Prostate gland (tissue), 2 donors: ENCODE results near the gene EN1. TPM values are rescaled to one million over a fixed set of nuclear protein-coding genes. Genes with fewer than 3 reads are reported as not detected.

Experiments used
- DNase-seq: peaks from one replicate; pipeline ENCODE4 v3.0.0-alpha.2; 2019; ENCODE audit warnings: low spot score
- H3K27ac ChIP-seq, 2 donors: fragments of 200-600 bp; sonication (generic); 2 replicates each; pipeline ENCODE4 v1.5.1; 2017 to 2019
- H3K27me3 ChIP-seq: fragments of 200-600 bp; sonication (generic); replicated peaks from 2 replicates; pipeline ENCODE4 v1.5.1; 2019; ENCODE audit not compliant: insufficient read depth
- H3K36me3 ChIP-seq, 2 donors: fragments of 200-600 bp; sonication (generic); 1 replicate in 1 of 2; 2 replicates in 1 of 2; pipeline versions ENCODE4 v1.5.1 to v1.8.1; 2017 to 2019
- H3K4me1 ChIP-seq: fragments of 200-600 bp; sonication (generic); replicated peaks from 2 replicates; pipeline ENCODE4 v1.5.1; 2019
- H3K4me3 ChIP-seq, 2 donors: fragments of 200-600 bp; sonication (generic); 2 replicates each; pipeline ENCODE4 v1.5.1; 2017 to 2019
- H3K9me3 ChIP-seq: fragments of 200-600 bp; sonication (generic); 2 replicates; pipeline ENCODE4 v1.5.1; 2017
- CTCF ChIP-seq, 4 experiments: fragments of 200-600 bp in 2 of 4; fragments of 450-650 bp in 2 of 4; sonication (generic) in 2 of 4; IDR thresholded peaks; 1 replicate in 3 of 4; 2 replicates in 1 of 4; pipeline ENCODE4 v1.5.1; 2016 to 2019; ENCODE audit warnings: antibody characterized with exemption in 4 of 4, mild to moderate bottlenecking in 2 of 4, moderate library complexity in 2 of 4
- POLR2A ChIP-seq: fragments of 450-650 bp; IDR thresholded peaks from one replicate; pipeline ENCODE4 v1.6.1; 2016; ENCODE audit warnings: antibody characterized with exemption, mild to moderate bottlenecking
- POLR2AphosphoS5 ChIP-seq: sonication (generic); formaldehyde crosslinking; IDR thresholded peaks from one replicate; pipeline ENCODE4 v1.6.1; 2017; ENCODE audit warnings: antibody characterized with exemption
- WGBS: methylation state at CpG from one replicate; pipeline ENCODE4 v1.1.5; 2018; 5-methylcytosine and 5-hydroxymethylcytosine counted together
- intact Hi-C: fragments of 100-400 bp; cut with DNase I; formaldehyde crosslinking; loops from one replicate; pipeline ENCODE4 v1.14.2; 2022
- total RNA-seq, 2 donors: library from RNA; depleted of rRNA; stranded (reverse); fragments of >200 nt; gene quantifications; one replicate each; pipeline ENCODE4 v1.1.0, GENCODE V29; 2016

The EN1 gene
- total RNA-seq, 2 donors from 2014 or later = 0.09 TPM; not detected in 1

- H3K4me1 ChIP-seq = no peaks in the 10 kb centered on the region
- WGBS = 13% methylated on average over 8 of the region's 8 CpGs
- H3K9me3 ChIP-seq = no peaks in the 10 kb centered on the region
- no peak for DNase-seq
- no peaks in the 10 kb centered on the region for H3K36me3 ChIP-seq
- peaks cover 51% of the 10 kb centered on the region for H3K27me3 ChIP-seq
- intact Hi-C loops = no loop called here
- TF ChIP-seq POLR2AphosphoS5 = no peak
- no peak for TF ChIP-seq POLR2A
- no peak for TF ChIP-seq CTCF (IDR thresholded peaks at IDR 0.05)
- peak overlapping the region in 1 of 2 donors; percentile 26 for H3K4me3 ChIP-seq
- no peak overlapping the region for H3K27ac ChIP-seq
Observed at GRCh38 chr2:118836411-118836930, 11.0 kb downstream of the EN1 start.

GRCh38 chr2:118835746-118836410 lies 11.6 kb downstream of the EN1 start:
- intact Hi-C loops = no loop called here
- Histone ChIP-seq H3K9me3 (no peaks in the 10 kb centered on the region), H3K4me1 (no peaks in the 10 kb centered on the region), H3K27me3 (peaks cover 47% of the 10 kb centered on the region), H3K27ac (no peak overlapping the region), H3K36me3 (no peaks in the 10 kb centered on the region), H3K4me3 (peak overlapping the region; percentile 19 to 26)
- WGBS = 1% methylated on average over 53 of the region's 53 CpGs
- DNase-seq = no peak
- no peak for TF ChIP-seq POLR2AphosphoS5
- no peak for TF ChIP-seq CTCF (IDR thresholded peaks at IDR 0.05)
- no peak for TF ChIP-seq POLR2A

GRCh38 chr2:118834901-118835745 lies 12.3 kb downstream of the EN1 start:
- WGBS = 3% methylated on average over 55 of the region's 61 CpGs
- Histone ChIP-seq H3K36me3 (no peaks in the 10 kb centered on the region), H3K27me3 (peaks cover 47% of the 10 kb centered on the region), H3K4me3 (peak overlapping the region; percentile 19 to 26), H3K4me1 (no peaks in the 10 kb centered on the region), H3K9me3 (no peaks in the 10 kb centered on the region), H3K27ac (no peak overlapping the region)
- TF ChIP-seq CTCF (IDR thresholded peaks at IDR 0.05) = no peak
- TF ChIP-seq POLR2A = no peak
- no peak for TF ChIP-seq POLR2AphosphoS5
- no peak for DNase-seq
- intact Hi-C loops = no loop called here

GRCh38 chr2:118834440-118834810 lies 13.0 kb downstream of the EN1 start:
- TF ChIP-seq POLR2AphosphoS5 (no peak), POLR2A (no peak), CTCF (IDR thresholded peaks at IDR 0.05) (no peak)
- no peak for DNase-seq
- Histone ChIP-seq H3K36me3 (no peaks in the 10 kb centered on the region), H3K27me3 (peaks cover 44% of the 10 kb centered on the region), H3K9me3 (no peaks in the 10 kb centered on the region), H3K4me1 (no peaks in the 10 kb centered on the region), H3K4me3 (no peak overlapping the region), H3K27ac (no peak overlapping the region)
- intact Hi-C loops = no loop called here
- 4% methylated on average over 18 of the region's 18 CpGs for WGBS
